ENCODE measurements around the gene ZMAT1.
"Not testable (repeated sequence)": the region's sequence is repeated elsewhere in the genome, so short reads cannot be mapped to it uniquely, and the experiment has no call there.

Gene ZMAT1

DNA sequence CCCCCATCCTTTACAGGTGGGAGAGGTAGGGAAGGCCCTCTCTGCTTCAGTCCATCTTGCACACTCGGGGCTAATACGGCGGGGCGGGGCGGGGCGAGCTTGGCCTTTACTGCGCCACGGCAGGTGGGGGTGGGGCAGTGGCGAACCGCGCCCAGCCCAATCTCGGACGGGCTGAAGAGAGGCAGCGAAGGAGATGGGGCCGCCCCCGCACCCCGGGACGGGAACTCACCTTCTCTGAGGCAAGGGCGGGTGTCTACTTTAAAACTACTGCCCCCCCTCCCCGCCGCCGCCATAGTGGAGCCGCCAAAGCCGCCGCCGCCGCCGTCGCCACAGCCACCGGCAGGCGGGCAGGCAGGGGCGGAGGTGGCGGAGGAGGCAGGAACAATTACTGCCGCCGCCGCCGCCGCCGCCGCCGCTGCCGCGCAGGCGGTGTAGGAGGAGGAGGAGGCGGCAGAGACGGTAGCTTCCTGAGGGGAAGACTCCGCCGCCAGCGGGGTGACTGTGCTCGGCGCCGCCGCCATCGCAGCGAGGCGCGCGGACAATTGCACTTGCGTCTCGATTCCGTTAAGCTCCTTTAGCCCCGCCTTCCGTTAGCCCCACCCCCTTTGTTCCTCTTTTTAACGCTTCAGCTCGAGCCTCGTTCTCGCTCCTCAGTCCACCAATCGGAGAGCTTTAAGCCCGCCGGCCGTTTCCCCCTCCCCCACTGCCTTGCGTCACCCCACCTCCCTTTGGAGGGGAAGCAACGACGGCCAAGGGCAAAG is at the start of gene ZMAT1:
Gene ZMAT1 (minus strand): TSS at position 540 of the 761 bp plus-strand sequence. CDS start 19 bp downstream, at position 521.
- Mint-ChIP-seq H3K9me3 (no peaks in the 10 kb centered on the region), H3K27me3 (peaks cover 11% of the 10 kb centered on the region), H3K27ac (peak within 1 kb of the TSS; percentile 90), H3K36me3 (ENCODE audit: low read depth) (peaks cover 3% of the 10 kb centered on the region), H3K4me1 (ENCODE audit: low read depth) (peaks cover 23% of the 10 kb centered on the region), H3K4me3 (peak within 1 kb of the TSS; percentile 80)
- peak; percentile 90 for DNase-seq

GRCh38 chrX:101977106-101977505 is 45.3 kb upstream of the ZMAT1 start:
- peaks cover 55% of the 10 kb centered on the region for H3K27me3 Mint-ChIP-seq
- DNase-seq = no peak
- H3K36me3 Mint-ChIP-seq (ENCODE audit: low read depth) = no peaks in the 10 kb centered on the region
- no peak overlapping the region for H3K27ac Mint-ChIP-seq
- H3K4me1 Mint-ChIP-seq (ENCODE audit: low read depth) = no peaks in the 10 kb centered on the region
- H3K9me3 Mint-ChIP-seq = no peaks in the 10 kb centered on the region
- no peak overlapping the region for H3K4me3 Mint-ChIP-seq

GRCh38 chrX:101973066-101973465 is 41.2 kb upstream of the ZMAT1 start:
- H3K9me3 Mint-ChIP-seq = no peaks in the 10 kb centered on the region
- no peak overlapping the region for H3K27ac Mint-ChIP-seq
- H3K4me3 Mint-ChIP-seq = no peak overlapping the region
- peaks cover 38% of the 10 kb centered on the region for H3K27me3 Mint-ChIP-seq
- no peak for DNase-seq
- H3K4me1 Mint-ChIP-seq (ENCODE audit: low read depth) = no peaks in the 10 kb centered on the region
- H3K36me3 Mint-ChIP-seq (ENCODE audit: low read depth) = no peaks in the 10 kb centered on the region

GRCh38 chrX:101964923-101965539 is 33.2 kb upstream of the ZMAT1 start:
- H3K9me3 Mint-ChIP-seq; DNase-seq; H3K27ac Mint-ChIP-seq; H3K4me1 Mint-ChIP-seq (ENCODE audit: low read depth); H3K4me3 Mint-ChIP-seq; H3K36me3 Mint-ChIP-seq (ENCODE audit: low read depth): not testable (repeated sequence)
- H3K27me3 Mint-ChIP-seq = peaks cover 29% of the 10 kb centered on the region

- Mint-ChIP-seq H3K9me3 (no peaks in the 10 kb centered on the region), H3K36me3 (ENCODE audit: low read depth) (no peaks in the 10 kb centered on the region), H3K4me1 (ENCODE audit: low read depth) (no peaks in the 10 kb centered on the region), H3K27me3 (peaks cover 43% of the 10 kb centered on the region), H3K27ac (no peak overlapping the region), H3K4me3 (no peak overlapping the region)
- no peak for DNase-seq
These were observed 26.3 kb upstream of the ZMAT1 start for GRCh38 chrX:101958139-101958538.

- H3K27ac Mint-ChIP-seq = no peak overlapping the region
- H3K4me3 Mint-ChIP-seq = no peak overlapping the region
- H3K9me3 Mint-ChIP-seq = peaks cover 3% of the 10 kb centered on the region
- H3K27me3 Mint-ChIP-seq = peaks cover 48% of the 10 kb centered on the region
- H3K36me3 Mint-ChIP-seq (ENCODE audit: low read depth) = no peaks in the 10 kb centered on the region
- DNase-seq = no peak
- H3K4me1 Mint-ChIP-seq (ENCODE audit: low read depth) = no peaks in the 10 kb centered on the region
These were observed 25.3 kb upstream of the ZMAT1 start for GRCh38 chrX:101957174-101957573.

DNA sequence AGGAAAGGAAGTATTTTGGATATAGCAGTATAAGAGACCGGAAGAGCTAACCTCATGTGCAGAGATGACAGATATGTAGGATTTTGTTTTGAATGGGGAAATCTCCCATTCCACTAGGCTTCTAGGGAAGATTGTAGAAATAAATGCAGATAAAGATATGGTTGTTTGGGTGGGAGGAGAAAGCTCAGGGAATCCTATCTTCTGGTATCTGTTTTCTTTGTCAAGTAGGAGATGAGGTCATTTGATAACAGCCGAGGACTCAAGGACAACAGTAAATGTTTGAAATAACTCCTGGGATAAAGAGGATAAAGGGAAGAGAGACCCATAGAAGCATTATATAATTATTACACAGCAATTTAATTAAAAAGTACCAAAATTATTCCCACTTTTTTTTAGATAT is 24.7 kb upstream of the ZMAT1 start:
- Mint-ChIP-seq H3K27me3 (peaks cover 50% of the 10 kb centered on the region), H3K9me3 (peaks cover 3% of the 10 kb centered on the region), H3K4me3 (no peak overlapping the region), H3K36me3 (ENCODE audit: low read depth) (no peaks in the 10 kb centered on the region), H3K4me1 (ENCODE audit: low read depth) (no peaks in the 10 kb centered on the region), H3K27ac (no peak overlapping the region)
- no peak for DNase-seq

GRCh38 chrX:101950581-101950980 is 18.8 kb upstream of the ZMAT1 start:
- H3K4me3 Mint-ChIP-seq = no peak overlapping the region
- no peak overlapping the region for H3K27ac Mint-ChIP-seq
- H3K4me1 Mint-ChIP-seq (ENCODE audit: low read depth) = no peaks in the 10 kb centered on the region
- peaks cover 80% of the 10 kb centered on the region for H3K27me3 Mint-ChIP-seq
- peaks cover 3% of the 10 kb centered on the region for H3K9me3 Mint-ChIP-seq
- no peak for DNase-seq
- no peaks in the 10 kb centered on the region for H3K36me3 Mint-ChIP-seq (ENCODE audit: low read depth)

DNA sequence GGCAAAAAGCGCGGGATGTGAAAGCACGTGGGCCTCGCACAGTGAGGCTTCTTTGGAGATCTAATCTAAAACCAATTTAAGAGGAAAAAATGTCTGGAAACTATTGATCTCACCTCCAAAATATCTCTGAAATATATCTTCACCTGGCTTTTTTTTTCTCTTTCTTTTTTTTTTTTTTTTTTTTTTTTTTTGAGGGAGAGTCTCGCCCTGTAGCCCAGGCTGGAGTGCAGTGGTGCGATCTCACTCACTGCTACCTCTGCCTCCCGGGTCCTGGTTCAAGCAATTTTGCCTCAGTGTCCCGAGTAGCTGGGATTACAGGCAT is 383 bp upstream of the ZMAT1 start:
- H3K27me3 Mint-ChIP-seq = peaks cover 11% of the 10 kb centered on the region
- peak overlapping the region; percentile 65 for H3K4me3 Mint-ChIP-seq
- DNase-seq = no peak
- H3K9me3 Mint-ChIP-seq = no peaks in the 10 kb centered on the region
- peaks cover 18% of the 10 kb centered on the region for H3K4me1 Mint-ChIP-seq (ENCODE audit: low read depth)
- peaks cover 3% of the 10 kb centered on the region for H3K36me3 Mint-ChIP-seq (ENCODE audit: low read depth)
- H3K27ac Mint-ChIP-seq = peak overlapping the region; percentile 90

GRCh38 chrX:101931136-101931487 is 715 bp downstream of the ZMAT1 start:
- H3K4me3 Mint-ChIP-seq = peak overlapping the region; percentile 80
- no peaks in the 10 kb centered on the region for H3K9me3 Mint-ChIP-seq
- peaks cover 24% of the 10 kb centered on the region for H3K4me1 Mint-ChIP-seq (ENCODE audit: low read depth)
- peaks cover 11% of the 10 kb centered on the region for H3K27me3 Mint-ChIP-seq
- H3K36me3 Mint-ChIP-seq (ENCODE audit: low read depth) = peaks cover 3% of the 10 kb centered on the region
- no peak for DNase-seq
- H3K27ac Mint-ChIP-seq = peak overlapping the region; percentile 85

- Mint-ChIP-seq H3K27ac (no peak overlapping the region), H3K4me3 (no peak overlapping the region), H3K9me3 (no peaks in the 10 kb centered on the region), H3K4me1 (ENCODE audit: low read depth) (peaks cover 17% of the 10 kb centered on the region), H3K36me3 (ENCODE audit: low read depth) (no peaks in the 10 kb centered on the region), H3K27me3 (peaks cover 8% of the 10 kb centered on the region)
- no peak for DNase-seq
These were observed 6.1 kb downstream of the ZMAT1 start for GRCh38 chrX:101925733-101926132.

GRCh38 chrX:101918751-101919150 is 13.1 kb downstream of the ZMAT1 start:
- no peak for DNase-seq
- Mint-ChIP-seq H3K9me3 (peaks cover 2% of the 10 kb centered on the region), H3K27me3 (peaks cover 10% of the 10 kb centered on the region), H3K4me3 (no peak overlapping the region), H3K27ac (no peak overlapping the region), H3K4me1 (ENCODE audit: low read depth) (no peaks in the 10 kb centered on the region), H3K36me3 (ENCODE audit: low read depth) (peaks cover 2% of the 10 kb centered on the region)

DNA sequence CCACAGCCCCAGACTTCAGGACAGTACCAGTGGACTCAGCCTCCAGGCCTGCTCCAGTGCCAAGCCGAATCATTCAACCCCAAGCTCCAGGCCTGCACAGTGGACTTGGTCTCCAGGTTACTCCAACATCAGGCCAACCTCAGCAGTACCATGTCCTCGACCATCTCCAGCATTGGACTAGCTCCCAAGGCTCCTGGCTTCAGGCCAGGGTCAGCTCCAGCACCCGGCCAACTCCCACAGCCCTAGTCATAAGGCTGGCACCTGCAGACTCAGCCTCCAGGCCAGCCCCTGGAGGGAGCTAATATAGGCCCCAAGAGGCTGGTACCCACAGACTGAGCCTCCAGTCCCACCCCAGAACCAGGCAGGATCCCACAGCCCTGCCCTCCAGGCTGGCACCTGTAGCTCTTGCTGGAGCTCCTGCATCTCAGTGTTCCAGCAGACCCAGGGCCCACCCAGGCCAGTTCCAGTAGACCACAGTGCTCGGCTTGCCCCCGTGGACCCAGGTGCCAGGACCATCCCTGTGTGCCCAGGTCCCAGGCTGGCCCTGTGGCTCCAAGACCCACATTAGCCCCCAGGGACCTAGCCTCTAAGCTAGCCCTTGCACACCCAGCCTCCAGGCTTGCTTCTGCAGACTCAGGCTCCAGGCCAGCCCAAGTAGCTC is 25.6 kb downstream of the ZMAT1 start:
- DNase-seq = no peak
- H3K36me3 Mint-ChIP-seq (ENCODE audit: low read depth) = peaks cover 9% of the 10 kb centered on the region
- H3K27ac Mint-ChIP-seq = no peak overlapping the region
- H3K4me3 Mint-ChIP-seq = no peak overlapping the region
- no peaks in the 10 kb centered on the region for H3K4me1 Mint-ChIP-seq (ENCODE audit: low read depth)
- peaks cover 7% of the 10 kb centered on the region for H3K9me3 Mint-ChIP-seq
- H3K27me3 Mint-ChIP-seq = no peaks in the 10 kb centered on the region

DNA sequence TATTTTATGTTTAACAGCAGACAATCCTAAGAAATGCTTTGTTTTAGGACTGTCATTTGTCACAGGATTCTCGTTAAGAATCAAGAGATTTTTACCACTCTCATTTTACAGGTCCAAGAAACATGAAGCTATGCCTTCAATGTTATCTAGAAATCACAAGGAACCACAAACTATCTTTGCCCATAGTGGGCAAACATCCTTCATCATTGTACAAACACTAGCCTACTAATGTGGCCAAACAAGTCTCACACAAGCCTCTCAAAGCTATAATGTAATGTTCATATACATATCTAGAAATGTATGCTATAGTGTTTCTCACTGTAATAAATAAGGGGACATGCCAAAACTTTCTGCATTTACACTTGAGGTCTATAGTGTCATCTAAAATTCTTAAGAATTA is 26.8 kb downstream of the ZMAT1 start:
- Mint-ChIP-seq H3K36me3 (ENCODE audit: low read depth) (peaks cover 11% of the 10 kb centered on the region), H3K27ac (no peak overlapping the region), H3K4me1 (ENCODE audit: low read depth) (no peaks in the 10 kb centered on the region), H3K4me3 (no peak overlapping the region), H3K9me3 (no peaks in the 10 kb centered on the region), H3K27me3 (peaks cover 3% of the 10 kb centered on the region)
- DNase-seq = no peak

All from activated T-cell treated with anti-CD3 and anti-CD28 coated beads, Interleukin-2, amount 50 U/mL, for 24 hours (primary cell).